Psoas muscle (tissue), 8 donors: ENCODE data around the gene TSHZ2. TPM values are rescaled to one million over a fixed set of nuclear protein-coding genes. Genes with fewer than 3 reads are reported as not detected.

Experiments used
- ATAC-seq, 4 donors: fragments of 200-7000 bp; cut with Tn5 transposase; one replicate each; pipeline ENCODE4 v1.9.1; 2020; ENCODE audit warnings: moderate library complexity in 3 of 4, mild to moderate bottlenecking in 2 of 4
- DNase-seq, 2 donors: peaks; one replicate each; pipeline ENCODE4 v3.0.0-alpha.2; 2020
- H3K27ac ChIP-seq: fragments of 200-600 bp; one replicate; pipeline ENCODE4 v1.8.0; 2022
- H3K27me3 ChIP-seq, 3 donors: fragments of 200-600 bp in 1 of 3; one replicate each; pipeline versions ENCODE4 v1.6.1 to v1.8.0; 2013 to 2022; ENCODE audit warnings: low read length in 2 of 3, mild to moderate bottlenecking in 2 of 3, moderate library complexity in 1 of 3; ENCODE audit not compliant: insufficient read depth in 3 of 3
- H3K36me3 ChIP-seq, 2 donors: fragments of 200-600 bp in 1 of 2; one replicate each; pipeline versions ENCODE4 v1.6.1 to v1.8.0; 2013 to 2022; ENCODE audit warnings: low read depth in 1 of 2, mild to moderate bottlenecking in 1 of 2, moderate library complexity in 1 of 2; ENCODE audit not compliant: insufficient read depth in 1 of 2
- H3K4me1 ChIP-seq: fragments of 200-600 bp; one replicate; pipeline ENCODE4 v1.8.0; 2022
- H3K4me3 ChIP-seq: fragments of 200-600 bp; one replicate; pipeline ENCODE4 v1.8.0; 2022; ENCODE audit warnings: mild to moderate bottlenecking
- H3K9me3 ChIP-seq: fragments of 200-600 bp; one replicate; pipeline ENCODE4 v1.8.0; 2022
- WGBS, 3 donors: extraction: QIAGEN DNeasy Blood & Tissue Kit; methylation state at CpG; one replicate each; pipeline versions ENCODE4 v1.1.6 to v1.1.7; 2013; 5-methylcytosine and 5-hydroxymethylcytosine counted together
- intact Hi-C, 2 donors: fragments of 100-400 bp; cut with DNase I; formaldehyde crosslinking; loops; one replicate each; pipeline versions ENCODE4 v1.11.0 to v1.14.2; 2022
- polyA plus RNA-seq, 3 donors: library from polyadenylated mRNA; stranded (reverse); fragments of 200-250 nt; gene quantifications; one replicate each; pipeline ENCODE4 v1.2.3, GENCODE V29; 2013
- total RNA-seq, 4 donors: library from RNA; stranded (reverse); fragmentation: NEBNext Ultra II Directional in 2 of 4; extraction: Animal tissue kit (Norgen Biotek cat#: 25700) in 2 of 4; gene quantifications; one replicate each; pipeline versions ENCODE4 v1.2.1 to v1.2.4, GENCODE V29; 2021 to 2023
- TF ChIP-seq, protein P1 (sequence below): fragments of 200-600 bp; IDR thresholded peaks from one replicate; pipeline ENCODE4 v1.8.0; 2022; ENCODE audit warnings: antibody characterized with exemption
- donor health status: healthy with polysubstance abuse.
- donor health status: DM: no; HTN: no; CAD: no; lungs with moderate emphysema.
- donor health status: Bipolar disorder and iron deficiency.
- donor health status: healthy.
- donor health status: DM: yes; HTN: yes; CAD: no.
- donor health status: DM: no; HTN: no; CAD: no.
- donor health status: DM: no; HTN: no; CAD: no.
- donor health status: DM: yes; HTN: yes; CAD: no.

The TSHZ2 gene
- total and polyA plus RNA-seq, 7 donors, result 0.39 to 7.5 (median 1.9) TPM

DNA sequence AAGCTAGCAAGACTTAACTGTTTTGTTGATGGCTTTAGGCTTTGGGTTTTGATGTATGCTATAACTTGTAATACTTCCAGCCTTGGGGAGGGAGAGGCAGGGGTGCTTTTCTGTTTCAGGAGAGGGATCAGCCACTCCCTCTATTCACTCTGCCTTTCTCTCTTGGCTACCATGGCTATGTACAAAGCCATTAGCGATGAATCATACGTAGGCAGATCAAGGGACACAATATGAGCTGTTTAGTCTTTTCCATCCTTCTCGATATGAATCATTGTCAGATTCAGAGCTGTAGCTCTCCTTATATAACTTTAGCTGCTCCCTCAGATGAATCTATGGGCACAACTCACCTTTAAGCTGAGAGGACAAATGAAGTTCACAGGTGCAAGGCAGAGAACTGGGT, 230.6 kb downstream of the TSHZ2 start:
- TF ChIP-seq, protein P1, sequence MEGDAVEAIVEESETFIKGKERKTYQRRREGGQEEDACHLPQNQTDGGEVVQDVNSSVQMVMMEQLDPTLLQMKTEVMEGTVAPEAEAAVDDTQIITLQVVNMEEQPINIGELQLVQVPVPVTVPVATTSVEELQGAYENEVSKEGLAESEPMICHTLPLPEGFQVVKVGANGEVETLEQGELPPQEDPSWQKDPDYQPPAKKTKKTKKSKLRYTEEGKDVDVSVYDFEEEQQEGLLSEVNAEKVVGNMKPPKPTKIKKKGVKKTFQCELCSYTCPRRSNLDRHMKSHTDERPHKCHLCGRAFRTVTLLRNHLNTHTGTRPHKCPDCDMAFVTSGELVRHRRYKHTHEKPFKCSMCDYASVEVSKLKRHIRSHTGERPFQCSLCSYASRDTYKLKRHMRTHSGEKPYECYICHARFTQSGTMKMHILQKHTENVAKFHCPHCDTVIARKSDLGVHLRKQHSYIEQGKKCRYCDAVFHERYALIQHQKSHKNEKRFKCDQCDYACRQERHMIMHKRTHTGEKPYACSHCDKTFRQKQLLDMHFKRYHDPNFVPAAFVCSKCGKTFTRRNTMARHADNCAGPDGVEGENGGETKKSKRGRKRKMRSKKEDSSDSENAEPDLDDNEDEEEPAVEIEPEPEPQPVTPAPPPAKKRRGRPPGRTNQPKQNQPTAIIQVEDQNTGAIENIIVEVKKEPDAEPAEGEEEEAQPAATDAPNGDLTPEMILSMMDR, result no peak
- DNase-seq, result no peak
- H3K27me3 ChIP-seq, result no peaks in the 10 kb centered on the region
- no peak overlapping the region for H3K4me3 ChIP-seq
- no peaks in the 10 kb centered on the region for H3K9me3 ChIP-seq
- no peak overlapping the region for H3K27ac ChIP-seq
- intact Hi-C loops, result no loop called here
- WGBS, 3 donors, result 84 to 91% (median 87%) methylated on average over 3 of the region's 3 CpGs
- no peak for ATAC-seq
- H3K4me1 ChIP-seq, result no peaks in the 10 kb centered on the region
- no peaks in the 10 kb centered on the region for H3K36me3 ChIP-seq

DNA sequence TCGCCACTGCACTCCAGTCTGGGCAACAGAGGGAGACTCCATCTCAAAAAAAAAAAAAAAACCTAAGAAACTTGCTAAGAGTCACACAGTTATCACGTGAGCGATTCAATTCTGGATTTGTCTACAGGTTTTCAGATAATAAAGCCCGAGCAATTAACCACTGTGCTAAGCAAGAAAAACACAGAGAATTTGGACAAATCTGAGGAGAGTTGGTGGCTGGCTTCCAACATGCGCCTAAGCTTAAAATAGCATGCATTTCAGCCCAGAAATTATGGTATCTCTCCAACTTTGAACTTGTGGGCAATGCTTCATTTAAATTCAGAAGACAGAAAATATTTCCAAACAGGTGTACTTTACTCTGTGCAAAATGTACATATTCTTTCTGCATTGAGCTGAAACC, 232.9 kb downstream of the TSHZ2 start:
- ATAC-seq, result no peak
- no peak overlapping the region for H3K27ac ChIP-seq
- H3K36me3 ChIP-seq, result no peaks in the 10 kb centered on the region
- no peaks in the 10 kb centered on the region for H3K27me3 ChIP-seq
- H3K9me3 ChIP-seq, result no peaks in the 10 kb centered on the region
- intact Hi-C loops, result no loop called here
- 54 to 57% (median 56%) methylated on average over 5 of the region's 5 CpGs for WGBS, 3 donors
- no peak overlapping the region for H3K4me3 ChIP-seq
- H3K4me1 ChIP-seq, result no peaks in the 10 kb centered on the region
- TF ChIP-seq, protein P1, result no peak
- no peak for DNase-seq

DNA sequence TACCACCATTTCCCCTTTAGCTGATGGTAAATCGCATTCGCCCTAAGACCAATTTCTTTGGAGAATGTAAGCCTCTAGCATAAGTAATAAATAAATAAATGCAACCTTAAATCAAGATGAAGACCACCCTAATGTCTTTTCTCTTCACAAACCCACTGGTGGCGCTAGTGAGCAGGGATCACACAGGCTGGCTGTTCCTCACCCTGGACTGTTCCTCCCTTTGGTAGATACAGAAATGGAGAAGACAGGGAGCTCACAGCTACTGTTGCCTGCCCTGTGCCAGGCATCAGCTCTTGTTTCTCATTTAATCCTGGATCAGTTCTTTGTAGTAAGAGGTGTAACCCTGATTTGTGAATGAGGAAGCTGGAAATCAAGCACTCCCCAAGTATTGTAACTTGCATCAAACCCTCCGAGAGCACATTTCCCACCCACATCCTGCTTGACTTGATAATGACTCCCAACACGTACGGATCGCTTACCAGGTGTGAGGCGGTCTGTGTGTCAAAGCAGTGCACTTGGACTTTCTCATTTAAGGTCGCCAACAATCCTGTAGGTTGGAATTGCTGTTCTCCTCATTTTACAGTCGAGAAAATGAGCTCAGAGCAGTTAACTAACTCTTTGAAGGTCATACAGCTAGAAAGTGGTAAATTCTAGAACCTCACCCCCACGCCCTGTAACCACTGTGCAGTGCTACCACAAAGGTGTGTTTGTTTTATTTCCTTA, 236.1 kb downstream of the TSHZ2 start:
- no peak for DNase-seq
- TF ChIP-seq, protein P1, result no peak
- intact Hi-C loops, result no loop called here
- Histone ChIP-seq H3K4me1 (no peaks in the 10 kb centered on the region), H3K27me3 (peaks cover 0 to 3% (median 0%) of the 10 kb centered on the region in 3 donors), H3K36me3 (no peaks in the 10 kb centered on the region), H3K27ac (no peak overlapping the region), H3K9me3 (no peaks in the 10 kb centered on the region), H3K4me3 (no peak overlapping the region)
- WGBS, 3 donors, result 73 to 78% (median 77%) methylated on average over 11 of the region's 11 CpGs
- no peak for ATAC-seq

DNA sequence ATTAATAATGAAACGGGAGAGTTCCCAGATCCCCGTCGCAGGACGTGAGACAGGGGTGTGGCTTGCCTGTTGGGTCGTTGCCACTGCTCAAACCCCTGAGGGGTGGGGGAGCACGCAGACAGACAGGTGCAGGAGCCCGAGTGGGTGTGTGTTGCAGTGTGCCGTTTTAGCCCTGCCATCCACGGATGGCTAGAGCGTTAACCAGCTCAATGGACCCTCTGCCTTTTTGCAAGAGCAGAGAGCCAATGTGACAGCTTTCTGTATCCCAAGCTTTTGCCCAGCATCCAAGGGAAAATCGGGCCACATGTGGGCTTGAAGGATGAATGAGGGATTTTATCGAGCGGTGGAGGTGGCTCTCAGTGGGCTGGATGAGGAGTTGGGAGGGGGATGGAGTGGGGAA, 237.9 kb downstream of the TSHZ2 start:
- intact Hi-C loops, result no loop called here

More for the DNA sequence above, 237.9 kb downstream of the TSHZ2 start:
- DNase-seq (no peak), ATAC-seq (no peak)
- Histone ChIP-seq H3K4me1 (no peaks in the 10 kb centered on the region), H3K4me3 (no peak overlapping the region), H3K27me3 (peaks cover 0 to 3% (median 0%) of the 10 kb centered on the region in 3 donors), H3K36me3 (no peaks in the 10 kb centered on the region), H3K9me3 (no peaks in the 10 kb centered on the region), H3K27ac (no peak overlapping the region)
- 57 to 69% (median 58%) methylated on average over 13 of the region's 13 CpGs for WGBS, 3 donors
- TF ChIP-seq, protein P1, result no peak
